Middle frontal gyrus (tissue), 1 donor: ENCODE measurements around the gene DPH6.
"Not testable (repeated sequence)": the region's sequence is repeated elsewhere in the genome, so short reads cannot be mapped to it uniquely, and the experiment has no call there.

Experiments used
- DNase-seq: peaks from one replicate; pipeline ENCODE4 v3.0.0-alpha.2; 2015; ENCODE audit warnings: low spot score; ENCODE audit errors: extremely low spot score

The DPH6 gene

GRCh38 chr15:35440265-35440664 lies 105.7 kb downstream of the DPH6 start:
- DNase-seq = no peak

GRCh38 chr15:35439291-35439690 lies 106.7 kb downstream of the DPH6 start:
- DNase-seq = no peak

- DNase-seq = no peak
Observed at GRCh38 chr15:35437157-35437556, 108.8 kb downstream of the DPH6 start.

GRCh38 chr15:35436422-35436821 lies 109.5 kb downstream of the DPH6 start:
- DNase-seq = no peak

GRCh38 chr15:35431281-35431680 lies 114.7 kb downstream of the DPH6 start:
- DNase-seq = no peak

- DNase-seq = no peak
Observed at GRCh38 chr15:35430301-35430700, 115.7 kb downstream of the DPH6 start.

GRCh38 chr15:35427496-35427895 lies 118.5 kb downstream of the DPH6 start:
- no peak for DNase-seq

GRCh38 chr15:35427091-35427490 lies 118.9 kb downstream of the DPH6 start:
- no peak for DNase-seq

GRCh38 chr15:35410775-35411174 lies 135.2 kb downstream of the DPH6 start:
- no peak for DNase-seq

GRCh38 chr15:35399901-35400300 lies 146.1 kb downstream of the DPH6 start:
- DNase-seq = no peak

- DNase-seq = no peak
Observed at GRCh38 chr15:35397027-35397426, 148.9 kb downstream of the DPH6 start.

- no peak for DNase-seq
Observed at GRCh38 chr15:35394416-35394815, 151.5 kb downstream of the DPH6 start.

- no peak for DNase-seq
Observed at GRCh38 chr15:35393398-35393797, 152.6 kb downstream of the DPH6 start.

- not testable (repeated sequence) for DNase-seq
Observed at GRCh38 chr15:35391408-35391984, 154.5 kb downstream of the DPH6 start.

- no peak for DNase-seq
Observed at GRCh38 chr15:35383506-35383905, 162.5 kb downstream of the DPH6 start.

GRCh38 chr15:35381328-35381727 lies 164.6 kb downstream of the DPH6 start:
- no peak for DNase-seq

- DNase-seq = no peak
Observed at GRCh38 chr15:35379972-35380371, 166.0 kb downstream of the DPH6 start.

- DNase-seq = not testable (repeated sequence)
Observed at GRCh38 chr15:35378454-35378853, 167.5 kb downstream of the DPH6 start.

- no peak for DNase-seq
Observed at GRCh38 chr15:35376707-35377106, 169.3 kb downstream of the DPH6 start.

GRCh38 chr15:35374661-35375060 lies 171.3 kb downstream of the DPH6 start:
- DNase-seq = no peak

GRCh38 chr15:35362195-35362829 lies 183.7 kb downstream of the DPH6 start:
- DNase-seq = no peak

- no peak for DNase-seq
Observed at GRCh38 chr15:35358824-35359223, 187.1 kb downstream of the DPH6 start.

GRCh38 chr15:35351059-35351458 lies 194.9 kb downstream of the DPH6 start:
- DNase-seq = no peak
